Astrocyte (in vitro differentiated cells and primary cell): Measurements from ENCODE around the gene NDUFV1. TPM values are rescaled to one million over a fixed set of nuclear protein-coding genes. Genes with fewer than 3 reads are reported as not detected.
A peak's percentile ranks its signal among the peaks of the same experiment; 100 is the strongest.

Experiments used
- DNase-seq: peaks from one replicate; pipeline ENCODE4 v3.0.0-alpha.2; 2010; ENCODE audit warnings: low read depth
- FAIRE-seq: peaks from 2 replicates; lab custom pipeline; 2011; peaks lifted over from hg19 to GRCh38; lab: Jason Lieb, UNC
- H2AFZ ChIP-seq: 2 replicates; pipeline ENCODE4 v1.6.0; 2012; ENCODE audit warnings: low read depth, low read length, inconsistent platforms
- H3K27ac ChIP-seq: 2 replicates; pipeline ENCODE4 v1.5.1; 2011; ENCODE audit warnings: low read depth, low read length, inconsistent platforms
- H3K27me3 ChIP-seq: 2 replicates; pipeline ENCODE4 v1.6.0; 2011; ENCODE audit warnings: low read length, inconsistent platforms; ENCODE audit not compliant: insufficient read depth
- H3K36me3 ChIP-seq: 2 replicates; pipeline ENCODE4 v1.5.1; 2011; ENCODE audit warnings: low read length, inconsistent platforms; ENCODE audit not compliant: insufficient read depth
- H3K4me1 ChIP-seq: 2 replicates; pipeline ENCODE4 v1.5.1; 2011; ENCODE audit warnings: low read length, inconsistent platforms; ENCODE audit not compliant: insufficient read depth
- H3K4me2 ChIP-seq: 2 replicates; pipeline ENCODE4 v1.6.0; 2012; ENCODE audit warnings: low read length, inconsistent platforms
- H3K4me3 ChIP-seq: 2 replicates; pipeline ENCODE4 v1.5.1; 2011; ENCODE audit warnings: low read depth, mild to moderate bottlenecking, low read length, inconsistent platforms; ENCODE audit not compliant: insufficient read depth
- H3K79me2 ChIP-seq: 2 replicates; pipeline ENCODE4 v1.6.0; 2012; ENCODE audit warnings: mild to moderate bottlenecking, low read length, inconsistent platforms; ENCODE audit not compliant: insufficient read depth
- H3K9ac ChIP-seq: 2 replicates; pipeline ENCODE4 v1.6.0; 2012; ENCODE audit warnings: mild to moderate bottlenecking, low read length, inconsistent platforms
- H3K9me3 ChIP-seq: 2 replicates; pipeline ENCODE4 v1.5.1; 2012; ENCODE audit warnings: low read depth, mild to moderate bottlenecking, low read length, inconsistent platforms; ENCODE audit not compliant: insufficient read depth
- H4K20me1 ChIP-seq: 2 replicates; pipeline ENCODE4 v1.6.0; 2012; ENCODE audit warnings: low read length, inconsistent platforms; ENCODE audit not compliant: insufficient read depth
- H3K27ac Mint-ChIP-seq: one replicate; pipeline ENCODE4 v1.8.0; 2021; ENCODE audit warnings: mild to moderate bottlenecking, mixed read lengths; ENCODE audit not compliant: unreplicated experiment
- H3K27me3 Mint-ChIP-seq: one replicate; pipeline ENCODE4 v1.8.0; 2021; ENCODE audit warnings: low read depth, mixed read lengths; ENCODE audit not compliant: unreplicated experiment
- H3K36me3 Mint-ChIP-seq: one replicate; pipeline ENCODE4 v1.8.0; 2021; ENCODE audit warnings: low read depth, mixed read lengths; ENCODE audit not compliant: unreplicated experiment
- H3K4me1 Mint-ChIP-seq: one replicate; pipeline ENCODE4 v1.8.0; 2021; ENCODE audit warnings: low read depth, mixed read lengths; ENCODE audit not compliant: unreplicated experiment
- H3K4me3 Mint-ChIP-seq: one replicate; pipeline ENCODE4 v1.8.0; 2021; ENCODE audit warnings: mild to moderate bottlenecking, moderate library complexity, mixed read lengths; ENCODE audit not compliant: unreplicated experiment
- H3K9me3 Mint-ChIP-seq: one replicate; pipeline ENCODE4 v1.8.0; 2021; ENCODE audit warnings: mild to moderate bottlenecking, mixed read lengths; ENCODE audit not compliant: unreplicated experiment
- EZH2 ChIP-seq: IDR thresholded peaks from 2 replicates; pipeline ENCODE4 v1.6.1; 2012; ENCODE audit warnings: mild to moderate bottlenecking, low read length, inconsistent platforms; ENCODE audit not compliant: insufficient read depth
- total RNA-seq: library from RNA; stranded (reverse); gene quantifications from 2 replicates; pipeline ENCODE4 v1.2.1, GENCODE V29; 2021
- TF ChIP-seq, protein P1 (sequence below): IDR thresholded peaks from 2 replicates; pipeline ENCODE4 v1.5.1; 2011; ENCODE audit warnings: low read depth, mild to moderate bottlenecking, inconsistent platforms, low read length, moderate library complexity; ENCODE audit not compliant: insufficient read depth

The NDUFV1 gene
- total RNA-seq, 1 donor from 2014 or later = 117 TPM

DNA sequence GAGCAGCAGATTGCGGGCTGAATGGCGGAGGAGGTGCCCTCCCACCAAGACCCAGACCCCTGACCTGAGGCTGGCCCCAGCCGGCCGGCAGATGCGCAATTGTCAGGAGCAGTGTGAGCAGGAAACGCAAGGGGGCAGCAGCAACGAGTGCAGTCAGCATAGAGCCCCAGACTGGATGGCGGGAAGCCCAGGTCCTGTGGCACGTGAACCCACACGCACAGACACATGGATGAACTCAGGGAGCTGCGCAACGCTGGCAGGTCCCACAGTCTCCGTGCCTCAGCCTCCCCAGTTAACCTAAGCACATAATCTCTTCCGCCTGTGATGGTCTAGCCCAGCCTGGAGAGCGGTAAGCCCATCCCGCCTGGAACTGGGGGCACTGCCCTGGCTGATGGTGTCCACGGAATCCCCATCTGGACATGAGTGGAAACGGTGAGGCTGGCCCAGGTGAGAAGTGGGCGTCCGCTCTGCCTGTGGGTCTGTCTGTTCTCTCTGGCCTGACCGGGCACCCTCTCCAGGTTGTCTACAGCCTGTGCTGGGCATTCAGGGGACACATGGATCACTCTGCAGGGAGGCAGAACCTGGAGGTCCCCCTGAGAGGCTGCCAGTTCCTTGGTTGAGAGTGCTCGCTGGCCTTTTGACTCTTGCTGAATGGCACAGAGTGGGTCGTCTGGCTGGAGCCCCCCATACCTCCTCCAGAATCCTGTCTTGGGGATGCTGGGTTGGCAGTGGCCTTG, 33.5 kb downstream of the NDUFV1 start:
- TF ChIP-seq, protein P1, sequence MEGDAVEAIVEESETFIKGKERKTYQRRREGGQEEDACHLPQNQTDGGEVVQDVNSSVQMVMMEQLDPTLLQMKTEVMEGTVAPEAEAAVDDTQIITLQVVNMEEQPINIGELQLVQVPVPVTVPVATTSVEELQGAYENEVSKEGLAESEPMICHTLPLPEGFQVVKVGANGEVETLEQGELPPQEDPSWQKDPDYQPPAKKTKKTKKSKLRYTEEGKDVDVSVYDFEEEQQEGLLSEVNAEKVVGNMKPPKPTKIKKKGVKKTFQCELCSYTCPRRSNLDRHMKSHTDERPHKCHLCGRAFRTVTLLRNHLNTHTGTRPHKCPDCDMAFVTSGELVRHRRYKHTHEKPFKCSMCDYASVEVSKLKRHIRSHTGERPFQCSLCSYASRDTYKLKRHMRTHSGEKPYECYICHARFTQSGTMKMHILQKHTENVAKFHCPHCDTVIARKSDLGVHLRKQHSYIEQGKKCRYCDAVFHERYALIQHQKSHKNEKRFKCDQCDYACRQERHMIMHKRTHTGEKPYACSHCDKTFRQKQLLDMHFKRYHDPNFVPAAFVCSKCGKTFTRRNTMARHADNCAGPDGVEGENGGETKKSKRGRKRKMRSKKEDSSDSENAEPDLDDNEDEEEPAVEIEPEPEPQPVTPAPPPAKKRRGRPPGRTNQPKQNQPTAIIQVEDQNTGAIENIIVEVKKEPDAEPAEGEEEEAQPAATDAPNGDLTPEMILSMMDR = peak; percentile 37
- no peak for TF ChIP-seq EZH2
- Mint-ChIP-seq H3K27me3 (peaks cover 23% of the 10 kb centered on the region), H3K36me3 (no peaks in the 10 kb centered on the region), H3K9me3 (peaks cover 8% of the 10 kb centered on the region), H3K4me3 (no peak overlapping the region), H3K27ac (no peak overlapping the region), H3K4me1 (no peaks in the 10 kb centered on the region)
- no peaks in the 10 kb centered on the region for H3K36me3 ChIP-seq
- no peak overlapping the region for H2AFZ ChIP-seq
- no peak overlapping the region for H3K9ac ChIP-seq
- no peaks in the 10 kb centered on the region for H3K79me2 ChIP-seq
- DNase-seq (no peak), FAIRE-seq (no peak)
- no peak overlapping the region for H3K4me3 ChIP-seq
- H4K20me1 ChIP-seq = no peaks in the 10 kb centered on the region
- H3K9me3 ChIP-seq = no peaks in the 10 kb centered on the region
- no peaks in the 10 kb centered on the region for H3K4me1 ChIP-seq
- no peak overlapping the region for H3K4me2 ChIP-seq
- H3K27ac ChIP-seq = no peak overlapping the region
- H3K27me3 ChIP-seq = peaks cover 2% of the 10 kb centered on the region

DNA sequence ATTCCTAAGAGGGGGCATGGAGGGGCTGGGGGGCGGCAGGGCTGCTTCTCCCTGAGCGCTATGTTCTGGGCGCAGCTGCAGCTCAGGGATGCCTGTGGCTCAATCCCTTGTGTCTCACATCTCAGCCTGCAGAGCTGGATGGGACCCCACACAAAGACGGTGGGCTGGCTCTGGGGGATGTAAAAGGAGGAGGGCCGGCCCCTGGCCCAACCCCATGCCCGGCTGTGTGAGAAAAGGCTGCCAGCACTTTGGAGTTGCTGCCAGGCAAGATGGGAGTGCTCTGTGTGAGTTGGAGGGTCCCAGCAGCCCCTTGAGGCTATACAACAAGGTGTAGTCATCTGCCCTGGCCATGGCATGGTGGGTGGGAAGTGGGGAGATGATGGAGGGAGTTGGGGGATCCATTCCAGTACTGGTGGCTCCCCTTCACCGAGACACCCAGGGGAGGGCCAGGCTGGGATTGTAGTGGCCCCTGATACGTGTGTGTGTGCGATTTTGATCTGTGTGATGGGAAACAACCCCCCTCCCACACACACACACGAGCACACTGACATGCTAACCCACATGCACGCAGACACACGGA, 34.1 kb downstream of the NDUFV1 start:
- Histone ChIP-seq H3K4me1 (no peaks in the 10 kb centered on the region), H3K4me3 (no peak overlapping the region), H3K27ac (no peak overlapping the region), H3K4me2 (no peak overlapping the region), H3K27me3 (peaks cover 2% of the 10 kb centered on the region), H2AFZ (no peak overlapping the region), H3K79me2 (no peaks in the 10 kb centered on the region), H3K36me3 (no peaks in the 10 kb centered on the region), H4K20me1 (no peaks in the 10 kb centered on the region), H3K9ac (no peak overlapping the region), H3K9me3 (no peaks in the 10 kb centered on the region)
- Mint-ChIP-seq H3K4me1 (no peaks in the 10 kb centered on the region), H3K27me3 (peaks cover 20% of the 10 kb centered on the region), H3K27ac (no peak overlapping the region), H3K4me3 (no peak overlapping the region), H3K9me3 (peaks cover 8% of the 10 kb centered on the region), H3K36me3 (no peaks in the 10 kb centered on the region)
- DNase-seq = no peak
- no peak for TF ChIP-seq EZH2
- TF ChIP-seq, protein P1 = no peak
- no peak for FAIRE-seq
